GM19467 (cell line): ENCODE results near the gene MRPL45.
A peak's percentile ranks its signal among the peaks of the same experiment; 100 is the strongest.

Source experiments
- ATAC-seq: cut with Tn5 transposase; IDR thresholded peaks from one replicate; pipeline ENCODE4 v1.9.1; 2021; ENCODE audit warnings: mild to moderate bottlenecking, moderate library complexity; ENCODE audit not compliant: unreplicated experiment

MRPL45 gene

DNA sequence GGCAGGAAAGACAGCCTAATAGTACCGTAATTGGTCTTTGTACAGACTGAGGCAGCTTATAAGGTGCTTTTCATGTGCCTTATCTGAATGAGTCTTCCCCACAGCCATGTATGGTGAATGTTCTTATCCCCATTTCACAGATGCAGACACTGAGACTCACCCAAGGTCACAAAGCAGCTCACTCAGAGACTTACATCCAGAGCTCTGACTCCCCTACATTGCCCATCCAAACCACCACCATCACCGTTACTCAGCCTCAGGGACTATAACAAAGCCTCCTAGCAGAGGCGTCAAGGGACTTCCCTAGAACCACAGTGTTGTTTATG lies 47.4 kb downstream of the MRPL45 start:
- ATAC-seq: no peak

DNA sequence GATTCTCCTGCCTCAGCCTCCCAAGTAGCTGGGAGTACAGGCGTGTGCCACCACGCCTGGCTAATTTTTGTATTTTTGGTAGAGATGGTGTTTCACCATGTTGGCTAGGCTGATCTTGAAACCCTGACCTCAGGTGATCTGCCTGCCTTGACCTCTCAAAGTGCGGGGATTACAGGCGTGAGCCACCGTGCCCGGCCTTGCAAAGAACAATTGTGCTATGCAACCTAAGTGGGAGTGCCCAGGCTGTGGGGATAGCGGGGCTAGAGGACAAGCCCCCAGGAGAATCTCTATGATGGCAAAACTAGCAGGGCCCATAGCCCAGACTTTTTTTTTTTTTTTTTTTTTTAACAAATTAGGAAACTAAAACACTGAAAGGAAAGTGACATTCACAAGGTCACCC lies 48.8 kb downstream of the MRPL45 start:
- no peak for ATAC-seq

- ATAC-seq: no peak
Observed at GRCh38 chr17:38349097-38349730, 52.2 kb downstream of the MRPL45 start.

GRCh38 chr17:38350035-38350434 lies 53.1 kb downstream of the MRPL45 start:
- ATAC-seq: no peak

DNA sequence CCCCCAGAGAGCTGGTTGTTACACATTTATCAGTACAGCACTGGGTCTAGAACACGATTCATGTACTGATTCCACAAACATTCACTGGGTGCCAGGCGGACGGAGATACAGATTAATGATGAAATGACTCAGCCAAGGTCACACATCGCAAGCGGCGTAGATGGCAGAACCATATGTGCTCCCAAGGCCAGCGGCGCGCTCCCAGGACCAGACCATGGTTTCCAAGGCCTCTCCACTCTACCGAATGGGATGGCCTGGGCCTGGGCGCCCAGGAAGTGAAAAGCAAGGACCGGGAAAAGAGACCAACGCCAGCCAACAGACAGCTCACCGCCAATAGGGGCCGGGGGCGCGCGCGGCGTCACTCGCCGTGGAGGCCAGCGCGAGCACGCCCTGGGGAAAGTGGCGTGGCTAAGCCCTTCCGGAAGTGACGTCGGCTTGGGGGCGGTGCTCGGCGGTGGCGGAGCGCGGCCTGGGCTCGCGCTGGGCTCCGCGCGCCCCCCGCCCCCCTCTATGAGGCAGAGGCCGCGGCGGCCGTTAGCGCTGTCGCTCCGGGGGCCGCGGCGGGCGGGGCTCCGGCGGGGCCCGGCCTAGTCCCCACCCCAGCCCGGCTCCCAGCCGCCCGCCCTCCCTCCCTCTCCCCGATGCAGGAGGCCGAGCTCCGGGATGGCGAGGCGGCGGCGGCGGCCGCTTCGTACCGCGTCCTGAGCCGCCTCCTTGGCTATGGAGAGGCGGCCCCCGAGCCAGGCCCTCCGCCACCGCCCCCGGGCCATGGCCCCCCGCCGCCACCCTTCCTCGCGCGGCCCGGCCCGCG lies 54.6 kb downstream of the MRPL45 start, which contains the start of gene SOCS7:
TSS of gene SOCS7 (plus strand) at position 433 of the 811 bp plus-strand sequence. CDS start at position 642, 209 bp downstream.
- ATAC-seq: peak; percentile 82

GRCh38 chr17:38352245-38353085 lies 55.5 kb downstream of the MRPL45 start:
- no peak for ATAC-seq

DNA sequence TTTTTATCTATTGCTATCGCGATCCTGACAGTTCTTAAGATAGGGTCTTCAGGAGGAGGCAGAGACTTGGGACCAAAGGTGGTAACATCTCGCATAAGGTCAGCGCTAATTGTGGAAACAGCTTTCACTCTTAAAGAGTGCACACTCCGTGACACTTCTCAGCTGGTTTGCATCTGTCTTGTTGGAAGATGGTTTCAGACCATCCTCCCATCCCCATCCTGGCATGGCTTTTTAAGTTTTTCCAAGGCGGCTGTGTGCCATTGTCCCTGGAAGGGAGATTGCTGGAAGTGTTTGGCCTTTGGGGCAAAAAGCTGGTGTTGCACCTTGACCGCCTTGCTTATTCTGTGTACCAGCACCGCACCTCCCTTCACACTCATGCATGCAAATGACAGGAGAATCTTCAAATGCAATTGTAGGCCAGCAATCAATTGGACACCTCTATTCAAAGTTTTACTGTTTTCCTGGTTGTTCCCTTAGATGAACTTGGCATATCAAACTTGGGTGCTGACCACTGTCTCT lies 56.2 kb downstream of the MRPL45 start:
- no peak for ATAC-seq

DNA sequence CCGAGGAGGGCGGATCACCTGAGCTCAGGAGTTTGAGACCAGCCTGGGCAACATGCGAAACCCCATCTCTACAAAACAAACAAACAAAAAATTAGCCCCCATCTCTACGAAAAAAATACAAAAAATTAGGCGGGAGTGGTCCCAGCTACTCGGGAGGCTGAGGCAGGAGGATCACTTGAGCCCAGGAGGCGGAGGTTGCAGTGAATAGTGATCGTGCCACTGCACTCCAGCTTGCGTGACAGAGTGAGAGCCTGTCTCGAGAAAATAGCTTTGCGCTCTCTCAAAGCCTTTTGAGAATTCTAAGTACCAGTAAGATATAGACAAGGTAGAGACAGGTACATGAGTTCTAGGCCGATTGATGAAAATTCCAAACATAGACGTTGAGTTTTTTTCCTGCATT lies 56.7 kb downstream of the MRPL45 start:
- no peak for ATAC-seq

GRCh38 chr17:38354466-38354865 lies 57.5 kb downstream of the MRPL45 start:
- ATAC-seq: no peak

DNA sequence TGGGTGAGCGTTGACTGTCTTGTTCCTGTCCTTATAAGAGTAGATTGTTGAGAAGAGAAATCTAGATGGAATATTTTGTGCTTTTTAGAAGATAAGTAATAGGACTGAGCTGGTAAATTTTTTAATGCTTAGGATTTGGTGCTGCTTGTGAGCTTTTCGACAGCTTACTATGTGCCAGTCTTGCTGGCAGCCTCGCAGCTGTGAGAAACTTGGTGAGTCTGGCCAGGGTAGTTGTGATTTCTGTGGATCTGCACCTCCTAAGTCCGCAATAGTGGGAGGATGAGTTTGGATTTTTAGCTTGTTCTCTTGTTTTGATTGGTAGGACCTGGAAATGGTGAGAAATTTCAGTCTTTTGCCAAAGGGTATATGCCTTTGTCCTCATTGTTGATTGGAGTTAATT lies 58.3 kb downstream of the MRPL45 start:
- no peak for ATAC-seq

DNA sequence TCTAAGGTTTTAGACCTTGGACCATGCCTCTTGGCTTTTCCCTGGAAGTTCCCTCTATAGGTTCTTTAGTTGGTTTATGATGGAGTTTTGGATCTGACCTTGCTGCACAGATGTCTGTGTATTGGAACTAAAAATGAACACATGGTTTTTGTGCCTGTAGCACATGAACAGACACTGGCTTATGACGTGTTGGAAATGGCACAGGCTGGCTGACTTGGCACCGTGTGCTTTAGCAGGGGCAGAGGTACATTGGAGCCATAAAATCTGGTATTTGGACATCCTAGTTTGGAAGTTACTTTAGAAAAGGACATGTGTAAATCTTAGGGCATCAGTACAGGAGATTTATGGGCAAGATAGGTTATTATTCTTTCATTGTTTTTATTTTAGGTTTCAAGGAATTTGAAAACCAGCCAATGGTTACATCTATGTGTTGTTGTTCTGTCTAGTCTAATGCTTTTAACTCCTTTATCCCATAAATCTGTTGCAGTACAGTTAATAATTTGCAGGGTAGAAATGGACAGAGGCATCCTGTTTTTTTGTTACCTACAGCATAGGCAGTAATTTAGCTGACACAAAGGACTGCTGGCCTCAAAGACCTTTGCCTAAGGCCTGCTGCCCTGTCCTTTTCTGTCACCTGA lies 60.6 kb downstream of the MRPL45 start:
- no peak for ATAC-seq

DNA sequence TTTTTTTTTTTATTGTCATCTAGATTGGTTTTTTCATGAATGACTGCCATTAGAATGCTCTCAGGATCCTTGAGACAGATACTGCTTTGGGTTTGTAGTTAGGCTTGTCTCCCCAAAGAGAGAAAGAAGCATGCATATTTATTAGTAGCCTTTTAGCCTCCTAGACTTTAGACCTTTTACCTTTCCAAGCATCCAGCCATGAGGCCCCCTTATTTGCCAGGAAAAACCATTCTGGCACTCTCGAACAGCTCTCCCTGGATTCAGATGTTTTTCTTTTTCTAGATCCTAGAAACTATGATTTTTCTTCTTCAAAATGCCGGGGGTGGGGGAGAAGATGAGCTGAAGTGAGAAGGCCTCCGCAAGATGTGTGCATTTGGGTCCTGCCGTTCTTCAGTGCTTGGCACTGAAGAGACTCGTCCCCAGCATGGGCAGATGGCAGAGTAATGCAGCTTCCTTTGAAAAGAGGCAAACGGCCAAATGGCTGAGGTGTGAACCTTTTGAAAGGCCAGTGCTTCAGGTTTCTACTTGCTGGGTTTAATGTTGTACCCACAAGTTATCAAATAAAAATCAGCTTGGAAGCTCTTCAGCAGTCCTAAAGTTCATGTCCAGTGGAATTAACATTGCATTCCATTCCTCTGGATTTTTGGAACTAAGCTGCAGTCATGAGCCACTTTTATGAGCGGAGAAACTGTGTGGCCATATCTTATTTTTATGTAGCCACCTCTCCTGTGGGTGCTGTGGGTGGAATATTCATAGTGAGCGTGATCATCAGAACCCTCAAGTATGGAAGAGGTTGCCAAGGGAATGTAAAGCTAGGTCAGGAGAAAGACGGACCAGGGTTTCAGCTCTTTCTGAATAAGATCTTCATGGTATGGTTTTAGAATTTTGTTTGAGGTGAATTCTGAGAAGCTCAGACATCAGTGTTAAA lies 61.9 kb downstream of the MRPL45 start:
- no peak for ATAC-seq

DNA sequence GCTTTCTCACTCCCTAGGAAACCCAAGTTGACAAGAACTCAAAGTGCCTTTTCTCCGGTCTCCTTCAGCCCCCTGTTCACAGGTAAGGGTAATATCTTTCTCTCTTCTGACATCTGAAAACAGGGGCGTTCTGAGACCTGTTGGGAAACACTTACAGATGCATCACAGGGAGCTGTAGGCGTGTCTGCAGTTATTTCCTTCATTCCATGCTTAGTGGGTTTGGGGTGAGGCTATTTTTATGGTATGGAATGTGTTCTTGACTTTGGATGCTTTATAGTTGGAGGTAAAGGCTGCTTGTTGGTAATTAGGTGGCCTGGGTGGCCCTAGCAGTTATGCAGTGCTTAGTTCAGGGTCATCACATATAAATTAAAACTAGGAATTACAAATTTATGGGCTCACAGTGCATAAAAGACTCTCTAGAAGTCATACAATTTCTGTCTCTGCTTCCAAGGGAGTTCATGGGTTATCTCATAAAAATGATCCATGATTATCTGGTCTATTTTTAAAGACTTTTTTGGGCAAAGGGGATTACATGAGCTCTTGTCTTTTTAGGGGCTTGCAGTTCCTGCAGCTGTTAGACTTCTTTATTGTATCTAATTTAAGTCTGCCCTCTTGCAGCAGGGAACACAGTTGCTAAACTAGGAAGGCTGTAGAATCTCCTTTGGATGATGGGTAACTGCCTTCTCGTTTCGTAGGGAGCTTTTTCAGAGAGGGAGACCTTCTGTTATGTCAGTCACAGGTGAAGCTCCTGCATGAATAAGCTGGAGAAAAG lies 64.9 kb downstream of the MRPL45 start:
- no peak for ATAC-seq

DNA sequence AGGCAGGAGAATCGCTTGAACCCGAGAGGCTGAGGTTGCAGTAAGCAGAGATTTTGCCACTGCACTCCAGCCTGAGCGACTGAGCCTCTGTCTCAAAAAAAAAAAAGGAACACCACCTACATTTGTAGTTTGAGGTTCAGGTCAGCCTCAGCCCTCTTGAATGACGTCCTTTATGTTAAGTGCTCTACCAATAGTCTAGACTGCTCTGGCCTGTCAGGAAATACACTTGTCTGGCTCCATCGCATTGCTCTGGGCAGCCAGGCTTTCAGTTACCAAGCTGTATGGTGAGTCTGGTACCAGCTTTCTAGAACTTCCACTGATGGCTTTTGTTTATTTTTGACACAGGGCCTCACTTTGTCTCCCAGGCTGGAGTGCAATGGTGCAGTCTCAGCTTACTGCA lies 66.0 kb downstream of the MRPL45 start:
- no peak for ATAC-seq

- ATAC-seq: no peak
Observed at GRCh38 chr17:38364741-38365140, 67.8 kb downstream of the MRPL45 start.

GRCh38 chr17:38369124-38369886 lies 72.3 kb downstream of the MRPL45 start:
- no peak for ATAC-seq
